Measurements from ENCODE around the gene GPATCH8. TPM values are rescaled to one million over a fixed set of nuclear protein-coding genes. Genes with fewer than 3 reads are reported as not detected.
"Not testable (repeated sequence)": the region's sequence is repeated elsewhere in the genome, so short reads cannot be mapped to it uniquely, and the experiment has no call there.

GPATCH8 gene
- total RNA-seq, 1 experiment from 2014 or later, result 39.4 TPM

DNA sequence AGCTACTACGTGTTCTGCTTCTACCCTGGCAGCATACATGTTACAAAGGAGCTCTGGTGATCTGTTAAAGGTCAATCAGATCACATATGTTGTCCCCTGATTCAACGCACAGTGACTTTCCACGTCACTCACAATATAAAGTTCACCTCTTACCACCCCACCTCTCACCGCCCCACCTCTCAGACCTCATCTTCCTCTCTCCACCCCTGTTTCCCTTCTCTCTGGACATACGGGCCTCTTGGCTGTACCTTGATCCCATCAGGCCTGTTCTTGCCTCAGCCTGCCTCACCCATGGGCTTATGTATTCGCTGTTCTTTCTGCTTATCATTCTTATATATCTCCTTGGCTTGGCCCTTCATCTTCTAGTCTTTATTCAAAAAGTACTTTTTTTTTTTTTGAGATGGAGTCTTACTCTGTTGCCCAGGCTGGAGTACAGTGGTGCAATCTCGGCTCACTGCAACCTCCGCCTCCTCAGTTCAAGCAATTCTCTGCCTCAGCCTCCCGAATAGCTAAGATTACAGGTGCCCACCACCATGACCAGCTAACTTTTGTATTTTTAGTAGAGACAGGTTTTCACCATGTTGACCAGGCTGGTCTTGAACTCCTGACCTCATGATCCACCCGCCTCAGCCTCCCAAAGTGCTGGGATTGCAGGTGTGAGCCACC is 3.9 kb upstream of the GPATCH8 start:
- H3K4me2 ChIP-seq; H2AFZ ChIP-seq; H3K4me1 ChIP-seq (replicated peaks; ENCODE audit: insufficient read depth); H3K27ac ChIP-seq; H3K9me2 ChIP-seq (ENCODE audit: insufficient read depth); intact Hi-C loops (cut with micrococcal nuclease; ENCODE audit: unreplicated experiment); H3K36me3 ChIP-seq (ENCODE audit: low read depth); BruUV-seq (replicated peaks); POLR2A ChIA-PET (ENCODE audit: unreplicated experiment); H3K9me3 ChIP-seq (ENCODE audit: insufficient read depth, low read depth); DNase-seq; H4K20me1 ChIP-seq (ENCODE audit: insufficient read depth); H3K4me3 ChIP-seq; H3K27me3 ChIP-seq (ENCODE audit: insufficient read depth, low read depth); CTCF ChIA-PET: not testable (repeated sequence)
- Histone ChIP-seq H3F3A (ENCODE audit: insufficient read depth, low read depth) (peaks cover 18% of the 10 kb centered on the region; the same call in 1 of the 2 replicates), H3K79me2 (ENCODE audit: low read depth) (peaks cover 11% of the 10 kb centered on the region)

DNA sequence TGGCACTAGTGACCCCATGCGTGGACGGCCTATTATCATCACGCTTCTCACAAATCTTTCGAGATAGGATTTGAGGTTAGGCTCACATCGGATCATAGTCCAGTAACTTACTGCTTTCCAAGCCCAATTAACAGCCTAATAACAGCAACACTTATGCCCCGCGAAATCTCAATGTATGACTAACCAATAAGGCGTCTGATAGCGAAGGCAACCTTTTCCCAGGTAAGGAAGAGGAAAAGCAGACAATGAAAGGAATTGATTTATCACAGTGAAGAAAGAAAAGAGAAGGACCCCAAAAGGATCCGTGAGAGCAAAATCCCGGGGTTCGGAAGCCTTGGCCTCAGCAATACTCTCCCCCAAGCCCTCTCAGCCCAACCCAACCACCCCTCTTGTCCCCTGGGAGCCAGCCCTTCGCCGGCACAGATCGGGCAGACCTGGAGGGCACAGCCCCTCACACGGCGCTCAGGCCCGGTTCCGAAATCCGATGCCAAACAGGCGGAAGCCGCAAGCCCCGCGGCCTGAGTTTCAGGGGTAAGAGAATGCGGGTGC is 534 bp downstream of the GPATCH8 start:
- peaks cover 32% of the 10 kb centered on the region for H3K4me1 ChIP-seq (replicated peaks; ENCODE audit: insufficient read depth)
- no peaks in the 10 kb centered on the region for H3K9me3 ChIP-seq (ENCODE audit: insufficient read depth, low read depth)
- TF ChIP-seq EZH2 (IDR thresholded peaks at IDR 0.05; ENCODE audit: low read depth), result no peak
- TF ChIP-seq, protein P1, sequence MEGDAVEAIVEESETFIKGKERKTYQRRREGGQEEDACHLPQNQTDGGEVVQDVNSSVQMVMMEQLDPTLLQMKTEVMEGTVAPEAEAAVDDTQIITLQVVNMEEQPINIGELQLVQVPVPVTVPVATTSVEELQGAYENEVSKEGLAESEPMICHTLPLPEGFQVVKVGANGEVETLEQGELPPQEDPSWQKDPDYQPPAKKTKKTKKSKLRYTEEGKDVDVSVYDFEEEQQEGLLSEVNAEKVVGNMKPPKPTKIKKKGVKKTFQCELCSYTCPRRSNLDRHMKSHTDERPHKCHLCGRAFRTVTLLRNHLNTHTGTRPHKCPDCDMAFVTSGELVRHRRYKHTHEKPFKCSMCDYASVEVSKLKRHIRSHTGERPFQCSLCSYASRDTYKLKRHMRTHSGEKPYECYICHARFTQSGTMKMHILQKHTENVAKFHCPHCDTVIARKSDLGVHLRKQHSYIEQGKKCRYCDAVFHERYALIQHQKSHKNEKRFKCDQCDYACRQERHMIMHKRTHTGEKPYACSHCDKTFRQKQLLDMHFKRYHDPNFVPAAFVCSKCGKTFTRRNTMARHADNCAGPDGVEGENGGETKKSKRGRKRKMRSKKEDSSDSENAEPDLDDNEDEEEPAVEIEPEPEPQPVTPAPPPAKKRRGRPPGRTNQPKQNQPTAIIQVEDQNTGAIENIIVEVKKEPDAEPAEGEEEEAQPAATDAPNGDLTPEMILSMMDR (conservative IDR thresholded peaks at IDR 0.05), result no peak
- intact Hi-C loops (cut with micrococcal nuclease; ENCODE audit: unreplicated experiment), result loop anchor here (2.0 kb wide), 1 partner anchor 136 kb away; no protein-coding TSS in a partner anchor
- POLR2A ChIA-PET (ENCODE audit: unreplicated experiment), result no interaction called here
- H3K9me2 ChIP-seq (ENCODE audit: insufficient read depth), result no peaks in the 10 kb centered on the region
- peaks cover 10% of the 10 kb centered on the region; the same call in 1 of the 2 replicates for H3K36me3 ChIP-seq (ENCODE audit: low read depth)
- DNase-seq, result no peak
- H2AFZ ChIP-seq, result peak overlapping the region; percentile 82
- BruUV-seq (replicated peaks), result TSS peak; percentile 60
- CTCF ChIA-PET, result no interaction called here
- H3K4me3 ChIP-seq, result peak overlapping the region; percentile 94
- H3K79me2 ChIP-seq (ENCODE audit: low read depth), result peaks cover 55% of the 10 kb centered on the region
- peak overlapping the region; percentile 79 for H3K27ac ChIP-seq
- peaks cover 34% of the 10 kb centered on the region for H4K20me1 ChIP-seq (ENCODE audit: insufficient read depth)
- no peaks in the 10 kb centered on the region for H3K27me3 ChIP-seq (ENCODE audit: insufficient read depth, low read depth)
- peaks cover 14% of the 10 kb centered on the region; the same call in 1 of the 2 replicates for H3F3A ChIP-seq (ENCODE audit: insufficient read depth, low read depth)
- peak overlapping the region; percentile 75 for H3K4me2 ChIP-seq

DNA sequence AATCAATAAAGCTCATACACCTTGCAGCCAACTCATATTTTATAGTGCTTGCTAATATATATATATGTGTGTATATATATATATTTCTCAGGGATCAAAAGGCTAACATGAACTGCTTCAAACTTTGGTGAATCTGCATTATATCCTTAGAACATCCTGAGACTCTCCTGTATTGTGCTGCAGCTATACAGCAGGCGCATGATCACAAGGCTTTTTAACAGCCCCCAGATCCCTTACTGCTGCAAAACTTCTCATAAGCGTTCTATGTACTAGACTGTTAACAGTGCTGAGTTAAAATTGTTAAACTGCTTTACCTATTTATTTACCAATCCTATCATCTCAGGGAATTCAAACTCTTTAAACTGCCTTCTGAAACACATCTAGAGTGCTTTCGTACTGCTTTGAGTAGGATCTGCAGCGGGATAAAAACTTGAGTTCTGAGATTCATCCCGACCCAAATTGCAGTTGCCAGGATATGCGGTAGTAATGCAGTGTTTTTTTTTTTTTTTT is 1.3 kb downstream of the GPATCH8 start:
- Histone ChIP-seq H3K27me3 (ENCODE audit: insufficient read depth, low read depth) (no peaks in the 10 kb centered on the region), H3K4me2 (peak overlapping the region; percentile 75), H3K9me2 (ENCODE audit: insufficient read depth) (no peaks in the 10 kb centered on the region), H3K36me3 (ENCODE audit: low read depth) (peaks cover 10% of the 10 kb centered on the region; the same call in 1 of the 2 replicates), H2AFZ (no peak overlapping the region), H3K4me3 (peak overlapping the region; percentile 94), H4K20me1 (ENCODE audit: insufficient read depth) (peaks cover 39% of the 10 kb centered on the region), H3K79me2 (ENCODE audit: low read depth) (peaks cover 62% of the 10 kb centered on the region), H3K27ac (peak overlapping the region; percentile 79; the same call in 1 of the 2 replicates), H3F3A (ENCODE audit: insufficient read depth, low read depth) (peaks cover 14% of the 10 kb centered on the region; the same call in 1 of the 2 replicates), H3K9me3 (ENCODE audit: insufficient read depth, low read depth) (no peaks in the 10 kb centered on the region), H3K4me1 (replicated peaks; ENCODE audit: insufficient read depth) (peaks cover 32% of the 10 kb centered on the region)
- ChIA-PET POLR2A (ENCODE audit: unreplicated experiment) (interaction anchor here (0.7 kb wide), 1 partner anchor 55 kb away, joined by 9 read pairs; no protein-coding TSS in a partner anchor), CTCF (interaction anchor here (1.0 kb wide), 1 partner anchor 22 kb away, joined by 3 read pairs; no protein-coding TSS in a partner anchor)
- intact Hi-C loops (cut with micrococcal nuclease; ENCODE audit: unreplicated experiment), result loop anchor here (2.0 kb wide), 1 partner anchor 135 kb away; no protein-coding TSS in a partner anchor
- no peak for DNase-seq
- TF ChIP-seq EZH2 (IDR thresholded peaks at IDR 0.05; ENCODE audit: low read depth), result no peak
- TF ChIP-seq, protein P1 (conservative IDR thresholded peaks at IDR 0.05), result no peak
- BruUV-seq (replicated peaks), result no TSS peak
